HG02840 (cell line): Measurements from ENCODE around the gene C8A.

Experiments used
- ATAC-seq: cut with Tn5 transposase; IDR thresholded peaks from one replicate; pipeline ENCODE4 v1.9.1; 2021; ENCODE audit warnings: mild to moderate bottlenecking, moderate library complexity, moderate number of reproducible peaks; ENCODE audit not compliant: unreplicated experiment, low FRiP score

Gene C8A

DNA sequence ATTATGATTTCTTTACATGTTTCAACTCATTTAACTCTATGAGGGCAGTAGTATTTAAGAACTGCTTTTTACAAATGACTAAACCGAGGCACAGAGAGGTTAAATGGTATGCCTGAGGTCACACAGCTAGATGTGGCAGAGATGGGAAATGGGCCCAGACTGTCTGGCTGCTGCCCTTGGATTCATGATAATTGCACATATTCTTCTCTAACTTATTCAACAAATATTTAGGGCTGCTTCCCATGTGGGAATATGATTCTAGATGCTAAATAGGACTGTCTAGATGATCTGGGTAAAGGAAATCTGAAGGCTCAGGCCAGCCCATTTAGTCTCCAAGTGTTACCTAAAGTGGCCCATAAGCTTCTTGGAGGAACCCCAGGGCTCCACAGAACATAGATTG, 26.2 kb downstream of the C8A start:
- no peak for ATAC-seq

GRCh38 chr1:56881417-56881816, 26.8 kb downstream of the C8A start:
- no peak for ATAC-seq

- no peak for ATAC-seq
Observed at GRCh38 chr1:56890229-56890628, 35.6 kb downstream of the C8A start.

- ATAC-seq: no peak
Observed at GRCh38 chr1:56894014-56894413, 39.4 kb downstream of the C8A start.

GRCh38 chr1:56897150-56898004, 42.8 kb downstream of the C8A start:
- no peak for ATAC-seq

DNA sequence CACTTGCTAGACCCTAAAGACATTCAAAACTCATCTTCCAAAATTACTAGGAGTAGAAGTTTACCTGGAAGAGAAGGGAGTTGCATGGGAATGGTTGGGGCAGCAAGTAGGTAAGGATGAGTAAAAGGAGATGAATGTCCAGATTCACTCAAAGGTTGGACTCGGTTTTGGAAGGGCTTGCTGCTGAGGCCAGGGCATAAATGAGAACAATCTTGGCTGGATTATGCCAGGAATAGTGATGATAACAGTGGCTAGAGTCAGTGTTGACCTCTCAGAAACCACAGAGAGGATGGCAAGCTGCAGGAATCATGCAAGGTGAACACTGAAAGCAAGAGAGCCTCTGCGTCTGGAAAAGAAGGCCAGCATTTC, 43.4 kb downstream of the C8A start:
- ATAC-seq: no peak

DNA sequence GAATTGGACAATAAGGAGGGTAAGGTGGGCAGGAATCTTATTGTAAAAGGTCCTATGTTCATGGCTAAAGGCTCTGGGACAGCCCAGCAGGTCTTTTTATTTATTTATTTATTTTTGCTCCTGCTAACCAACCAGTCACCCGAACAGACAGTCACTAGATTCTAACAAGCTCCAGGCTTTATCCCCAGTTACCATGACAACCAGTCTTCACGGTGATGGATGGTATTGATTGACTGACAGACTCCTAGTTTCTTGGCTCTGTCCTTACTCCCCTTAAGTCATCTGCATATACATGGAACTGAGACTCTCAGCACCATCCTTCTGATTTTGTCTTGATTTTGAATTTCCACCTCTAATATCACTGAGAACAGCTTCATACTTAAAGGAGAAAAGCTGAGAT, 44.3 kb downstream of the C8A start:
- no peak for ATAC-seq

DNA sequence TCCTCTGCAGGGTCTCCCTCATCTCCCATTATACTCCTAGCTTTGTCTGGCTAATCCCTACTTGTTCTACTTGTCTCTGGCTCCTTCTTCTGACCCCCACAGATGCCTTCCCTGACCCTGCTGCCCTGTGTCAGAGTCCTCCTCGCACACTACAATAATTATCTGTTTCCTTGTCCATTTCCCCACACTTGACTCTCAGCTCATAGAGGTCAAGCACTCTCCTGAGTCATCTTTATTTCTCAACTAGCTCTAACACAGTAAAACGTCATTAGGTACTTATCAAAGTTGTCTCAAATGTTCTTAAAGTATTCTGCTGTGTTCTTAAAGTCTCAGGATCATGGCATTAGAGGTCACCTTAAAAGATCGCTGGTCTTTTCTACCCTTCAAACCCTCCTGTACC, 47.1 kb downstream of the C8A start:
- no peak for ATAC-seq

- ATAC-seq: no peak
Observed at GRCh38 chr1:56903778-56904177, 49.2 kb downstream of the C8A start.

DNA sequence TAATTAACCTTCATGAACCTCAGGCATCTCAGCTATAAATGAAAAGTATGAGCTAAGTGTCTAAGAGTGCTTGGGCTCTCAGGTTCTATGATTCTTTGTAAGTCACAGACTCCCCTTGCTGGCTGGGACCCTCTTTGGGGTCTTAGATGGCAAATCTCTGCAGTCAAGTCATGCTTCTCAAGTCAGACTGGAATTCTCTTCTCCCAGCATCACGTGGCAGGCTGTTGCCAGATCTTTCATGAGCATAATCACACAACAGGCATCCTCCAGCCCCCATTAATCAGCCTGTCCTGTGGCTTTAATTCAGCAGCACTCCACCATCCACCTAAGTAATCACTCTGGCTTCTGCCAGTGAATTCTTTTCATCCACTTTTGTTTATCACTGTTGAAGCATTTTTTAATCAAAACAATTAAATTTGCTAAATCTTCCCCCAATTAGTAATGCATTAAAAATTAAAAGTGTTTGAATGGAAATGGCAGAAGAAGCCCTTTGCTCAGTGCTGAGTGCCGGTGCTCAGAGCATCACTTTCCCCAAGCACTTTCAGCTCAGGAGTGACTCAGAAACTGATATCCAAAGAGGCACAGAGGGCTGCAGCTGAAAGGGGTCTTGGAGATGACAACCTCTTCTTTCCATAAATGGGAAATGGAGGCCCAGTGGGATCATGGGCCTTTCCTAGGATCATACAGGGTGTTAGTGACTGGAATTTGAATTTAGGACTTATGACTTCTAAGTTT, 50.2 kb downstream of the C8A start:
- no peak for ATAC-seq

DNA sequence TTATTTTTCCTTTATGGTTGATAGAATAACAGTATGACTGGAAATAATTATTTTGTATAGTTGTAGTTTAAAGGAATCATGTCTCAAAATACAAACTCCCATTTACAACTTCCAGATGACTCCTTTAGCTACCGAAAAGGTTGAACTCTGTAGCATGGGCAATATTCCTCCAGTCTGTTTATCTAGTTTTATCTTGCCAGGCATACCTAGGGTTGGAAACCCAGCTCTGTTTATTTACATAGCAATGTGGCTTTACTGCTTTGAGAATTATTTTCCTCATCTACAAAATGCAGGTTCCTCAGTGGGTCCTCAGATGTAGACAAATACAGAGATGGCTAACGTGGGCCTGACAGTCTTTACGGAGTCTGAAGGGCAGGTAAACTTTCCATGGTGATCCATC, 51.1 kb downstream of the C8A start:
- no peak for ATAC-seq

DNA sequence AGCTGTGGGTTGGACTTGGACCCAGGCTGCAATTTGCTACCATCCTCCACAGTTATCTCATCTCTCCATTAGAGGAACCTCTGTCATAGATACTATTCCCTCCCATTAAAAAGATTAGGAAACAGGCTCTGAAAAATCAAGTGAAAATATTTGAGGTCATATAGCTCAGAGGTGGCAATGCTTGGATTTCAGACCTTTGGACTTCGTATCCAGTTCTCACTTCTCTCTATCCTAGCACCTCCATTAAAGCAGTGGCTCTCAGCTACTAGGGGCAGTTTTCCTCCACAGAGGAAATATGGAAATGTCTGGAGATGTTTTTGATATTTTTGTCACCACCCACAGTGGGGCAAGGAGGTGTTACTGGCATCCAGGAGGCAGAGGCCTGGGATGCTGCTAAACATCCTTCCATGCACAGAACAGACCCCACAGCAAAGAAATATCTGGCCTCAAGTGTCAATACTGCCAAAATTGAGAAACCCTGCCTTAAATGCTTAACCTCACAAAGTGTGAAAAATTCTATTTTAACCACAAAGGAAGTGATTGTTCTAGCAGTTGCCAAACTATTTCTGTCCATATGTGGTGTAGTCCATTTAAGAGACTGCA, 54.1 kb downstream of the C8A start:
- ATAC-seq: no peak

- no peak for ATAC-seq
Observed at GRCh38 chr1:56910441-56910985, 55.9 kb downstream of the C8A start.

DNA sequence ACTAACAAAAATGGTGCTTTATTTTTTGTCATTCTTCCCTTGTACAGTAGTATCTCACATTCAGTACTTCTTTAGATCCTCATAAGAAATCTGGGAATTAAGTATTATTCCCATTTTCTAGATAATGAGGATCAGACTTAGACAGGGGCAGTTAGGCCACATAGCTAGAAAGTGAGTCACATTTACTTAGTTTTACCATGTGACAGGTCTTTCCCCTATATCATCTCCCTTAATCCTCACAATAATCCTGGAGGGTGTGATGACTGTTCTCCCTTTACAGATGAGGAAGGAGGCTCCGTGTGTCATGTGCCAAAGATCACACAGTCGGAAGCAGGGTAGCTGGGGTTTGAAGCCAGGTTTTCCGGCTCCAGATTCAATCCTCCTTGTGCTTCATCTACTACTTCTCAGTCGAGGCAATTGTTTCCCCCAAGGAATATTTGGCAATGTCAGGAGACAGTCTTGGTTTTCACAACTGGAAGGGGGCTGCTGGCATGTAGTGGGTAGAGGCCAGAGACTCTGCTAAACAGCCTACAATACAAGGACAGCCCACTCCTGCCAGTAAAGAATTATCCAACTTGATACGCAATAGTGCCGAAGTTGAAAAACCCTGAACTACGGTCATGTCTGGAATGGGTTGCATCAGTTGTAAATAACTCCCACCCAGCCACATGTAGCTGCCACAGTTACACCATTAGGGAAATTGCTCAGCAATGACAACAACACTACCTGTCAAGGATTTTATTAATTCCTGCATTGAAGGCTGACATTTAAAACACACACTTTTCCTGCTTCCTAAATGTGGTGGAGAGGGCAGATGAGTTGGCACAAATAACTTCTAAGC, 56.7 kb downstream of the C8A start:
- ATAC-seq: no peak

GRCh38 chr1:56912325-56912724, 57.7 kb downstream of the C8A start:
- ATAC-seq: no peak

DNA sequence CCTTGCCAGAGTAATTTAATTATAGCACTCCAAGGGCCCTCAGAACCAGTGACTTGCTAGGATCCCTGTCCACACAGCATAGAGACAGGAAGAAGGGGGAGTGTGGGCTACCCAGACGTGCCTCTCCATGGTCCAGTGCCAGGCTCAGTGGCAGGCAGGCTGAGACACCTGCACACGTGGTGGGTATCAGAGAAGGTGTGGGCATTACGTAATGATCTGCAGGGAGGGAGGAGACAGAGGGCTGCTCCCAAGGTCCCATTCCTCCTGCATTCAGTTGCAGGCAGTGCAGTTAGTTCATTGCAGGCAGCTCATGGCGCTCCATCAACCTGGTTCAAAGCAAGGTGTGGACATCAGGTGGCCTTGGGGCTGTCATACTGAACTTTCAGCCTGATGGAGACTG, 61.4 kb downstream of the C8A start:
- ATAC-seq: no peak

- ATAC-seq: no peak
Observed at GRCh38 chr1:56916630-56917029, 62.0 kb downstream of the C8A start.

GRCh38 chr1:56917356-56917755, 62.8 kb downstream of the C8A start:
- ATAC-seq: no peak

- ATAC-seq: no peak
Observed at GRCh38 chr1:56920591-56921001, 66.0 kb downstream of the C8A start.

DNA sequence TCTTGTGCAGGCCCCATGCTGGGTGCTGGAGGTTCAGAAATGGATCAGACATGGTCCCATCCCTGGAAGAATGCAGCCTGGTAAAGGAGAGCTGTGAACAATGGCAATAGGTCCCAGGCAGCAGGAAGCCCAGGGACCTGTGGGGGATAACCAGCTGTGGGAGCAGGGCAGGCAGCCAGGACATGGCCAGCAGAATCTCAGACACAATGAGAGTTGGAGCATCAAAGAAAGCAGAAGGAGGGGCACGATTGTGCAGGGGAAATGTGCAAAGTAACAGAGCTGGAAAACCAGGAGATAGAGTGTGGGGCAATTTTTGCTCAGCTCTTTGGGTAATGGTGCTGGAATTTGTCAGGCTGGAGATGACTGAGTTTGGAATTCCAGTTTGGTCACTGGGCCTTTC, 66.9 kb downstream of the C8A start:
- no peak for ATAC-seq
